HG03575 (cell line): ENCODE results near the gene EIF6.
"Not testable (repeated sequence)": the region's sequence is repeated elsewhere in the genome, so short reads cannot be mapped to it uniquely, and the experiment has no call there.

Experiments used
- ATAC-seq: cut with Tn5 transposase; IDR thresholded peaks from one replicate; pipeline ENCODE4 v1.9.1; 2021; ENCODE audit not compliant: unreplicated experiment, insufficient number of reproducible peaks, low FRiP score; ENCODE audit errors: extremely low read depth

Gene EIF6

GRCh38 chr20:35269055-35269781 lies 15.4 kb downstream of the EIF6 start:
- no peak for ATAC-seq

- no peak for ATAC-seq
Measured at GRCh38 chr20:35267092-35267491, 17.5 kb downstream of the EIF6 start.

- no peak for ATAC-seq
Measured at GRCh38 chr20:35264755-35265154, 19.8 kb downstream of the EIF6 start.

- no peak for ATAC-seq
Measured at GRCh38 chr20:35263532-35264341, 20.8 kb downstream of the EIF6 start.

- not testable (repeated sequence) for ATAC-seq
Measured at GRCh38 chr20:35262731-35263531, 21.6 kb downstream of the EIF6 start.

- ATAC-seq, result not testable (repeated sequence)
Measured at GRCh38 chr20:35262321-35262720, 22.3 kb downstream of the EIF6 start.

GRCh38 chr20:35260426-35260825 lies 24.1 kb downstream of the EIF6 start:
- no peak for ATAC-seq

- no peak for ATAC-seq
Measured at GRCh38 chr20:35257175-35257909, 27.2 kb downstream of the EIF6 start.

GRCh38 chr20:35254448-35254999 lies 30.0 kb downstream of the EIF6 start:
- ATAC-seq, result no peak

GRCh38 chr20:35253010-35253409 lies 31.6 kb downstream of the EIF6 start:
- ATAC-seq, result no peak

- ATAC-seq, result not testable (repeated sequence)
Measured at GRCh38 chr20:35252598-35252997, 32.0 kb downstream of the EIF6 start.

GRCh38 chr20:35252037-35252461 lies 32.5 kb downstream of the EIF6 start:
- no peak for ATAC-seq

- ATAC-seq, result no peak
Measured at GRCh38 chr20:35251613-35251940, 33.0 kb downstream of the EIF6 start.

GRCh38 chr20:35248641-35249475 lies 35.7 kb downstream of the EIF6 start:
- ATAC-seq, result no peak

- ATAC-seq, result no peak
Measured at GRCh38 chr20:35246723-35247122, 37.8 kb downstream of the EIF6 start.

GRCh38 chr20:35243986-35244385 lies 40.6 kb downstream of the EIF6 start:
- ATAC-seq, result no peak

GRCh38 chr20:35243317-35243716 lies 41.3 kb downstream of the EIF6 start:
- ATAC-seq, result no peak

GRCh38 chr20:35240811-35241293 lies 43.7 kb downstream of the EIF6 start:
- no peak for ATAC-seq
